Hematopoietic multipotent progenitor cell treated with erythropoietin and hydrocortisone succinate and interleukin-3 and kit ligand, for 17 days (in vitro differentiated cells): ENCODE data around the gene KNSTRN.

Experiments used
- DNase-seq: peaks from one replicate; pipeline ENCODE4 v3.0.0-alpha.2; 2015; ENCODE audit warnings: low spot score

KNSTRN gene

DNA sequence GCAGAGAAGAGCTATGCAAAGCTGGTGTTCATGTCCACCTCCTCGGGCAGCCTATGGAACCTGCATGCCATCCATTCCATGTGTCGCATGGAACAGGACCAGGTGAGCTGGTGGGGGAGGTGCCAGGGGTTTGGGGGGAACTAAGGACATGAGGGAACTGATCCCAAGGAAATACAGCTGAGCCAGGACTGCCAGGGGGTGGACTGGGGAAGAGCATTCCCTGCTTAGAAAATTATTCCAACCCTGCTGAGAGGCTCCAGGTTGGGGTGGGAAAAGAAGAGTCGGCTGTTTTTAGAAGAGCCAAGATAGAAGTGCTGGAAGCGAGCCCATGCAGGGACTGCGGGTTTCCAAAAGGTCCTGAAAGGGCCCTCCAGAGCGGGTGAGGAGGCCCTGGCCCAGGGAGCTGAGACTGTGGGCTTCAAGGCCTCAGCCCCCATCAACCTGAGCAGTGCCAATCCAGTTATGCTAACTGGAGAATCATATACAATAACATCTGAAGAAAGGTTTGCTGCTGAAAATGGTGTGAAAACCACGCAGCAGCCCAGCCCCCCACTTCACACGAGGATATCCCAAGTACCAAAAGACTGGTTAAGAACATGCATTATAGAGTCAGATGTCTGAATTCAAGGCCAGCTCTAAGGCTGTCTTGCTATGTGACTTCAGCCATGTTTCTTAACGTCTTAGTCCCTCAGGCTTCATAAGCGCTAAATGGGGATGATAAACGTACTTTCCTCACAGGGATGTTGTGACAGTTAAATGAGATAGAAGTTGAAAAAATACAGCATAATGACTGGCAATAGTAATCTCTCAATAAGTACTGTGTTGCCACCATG is 16.7 kb upstream of the KNSTRN start:
- no peak for DNase-seq

DNA sequence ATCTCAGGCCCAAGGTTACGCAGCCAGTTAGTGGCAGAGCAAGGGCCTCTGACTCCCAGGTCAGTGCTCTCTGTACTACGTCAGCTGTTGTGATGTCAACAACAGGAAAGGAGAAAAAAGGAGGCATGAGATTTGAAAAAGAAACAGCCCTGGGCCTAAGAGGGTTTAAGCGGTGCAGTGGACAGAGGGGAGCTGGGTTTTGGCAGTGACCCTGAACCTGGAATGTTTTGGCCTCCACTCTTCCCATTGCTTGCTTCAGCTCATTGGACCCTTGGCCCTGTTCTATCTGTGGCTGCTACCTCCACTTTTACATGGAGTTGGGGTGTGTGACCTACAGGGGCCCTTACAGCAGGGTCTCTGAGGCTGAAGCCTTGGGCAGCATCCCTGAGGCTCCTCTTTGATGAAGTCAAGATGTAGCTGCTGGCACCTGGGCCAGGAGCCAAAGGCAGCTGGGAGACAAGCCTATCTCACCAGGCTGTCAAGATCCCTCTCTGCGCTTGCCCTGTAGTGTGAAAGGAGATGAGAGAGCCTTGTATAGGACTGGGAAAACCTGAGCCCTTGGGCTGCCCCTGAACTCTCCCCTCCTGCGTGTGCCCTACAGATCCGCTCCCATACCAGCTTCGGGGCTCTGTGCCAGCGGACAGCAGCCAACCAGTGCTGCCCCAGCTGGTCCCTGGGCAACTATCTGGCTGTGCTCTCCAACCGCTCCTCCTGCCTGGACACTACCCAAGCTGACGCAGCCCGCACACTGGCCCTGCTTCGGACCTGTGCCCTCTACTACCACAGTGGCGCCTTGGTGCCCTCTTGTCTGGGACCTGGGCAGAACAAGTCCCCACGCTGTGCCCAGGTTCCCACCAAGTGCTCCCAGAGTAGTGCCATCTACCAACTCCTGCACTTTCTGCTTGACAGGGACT is 15.8 kb upstream of the KNSTRN start:
- no peak for DNase-seq

DNA sequence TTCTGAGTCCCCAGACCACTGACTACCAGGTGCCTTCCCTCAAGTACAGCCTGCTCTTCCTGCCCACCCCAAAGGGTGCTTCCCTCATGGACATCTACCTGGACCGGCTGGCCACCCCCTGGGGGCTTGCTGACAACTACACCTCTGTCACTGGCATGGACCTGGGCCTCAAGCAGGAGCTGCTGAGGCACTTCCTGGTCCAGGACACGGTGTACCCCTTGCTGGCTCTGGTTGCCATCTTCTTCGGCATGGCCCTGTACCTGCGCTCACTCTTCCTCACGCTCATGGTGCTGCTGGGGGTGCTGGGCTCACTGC is 15.2 kb upstream of the KNSTRN start:
- no peak for DNase-seq

DNA sequence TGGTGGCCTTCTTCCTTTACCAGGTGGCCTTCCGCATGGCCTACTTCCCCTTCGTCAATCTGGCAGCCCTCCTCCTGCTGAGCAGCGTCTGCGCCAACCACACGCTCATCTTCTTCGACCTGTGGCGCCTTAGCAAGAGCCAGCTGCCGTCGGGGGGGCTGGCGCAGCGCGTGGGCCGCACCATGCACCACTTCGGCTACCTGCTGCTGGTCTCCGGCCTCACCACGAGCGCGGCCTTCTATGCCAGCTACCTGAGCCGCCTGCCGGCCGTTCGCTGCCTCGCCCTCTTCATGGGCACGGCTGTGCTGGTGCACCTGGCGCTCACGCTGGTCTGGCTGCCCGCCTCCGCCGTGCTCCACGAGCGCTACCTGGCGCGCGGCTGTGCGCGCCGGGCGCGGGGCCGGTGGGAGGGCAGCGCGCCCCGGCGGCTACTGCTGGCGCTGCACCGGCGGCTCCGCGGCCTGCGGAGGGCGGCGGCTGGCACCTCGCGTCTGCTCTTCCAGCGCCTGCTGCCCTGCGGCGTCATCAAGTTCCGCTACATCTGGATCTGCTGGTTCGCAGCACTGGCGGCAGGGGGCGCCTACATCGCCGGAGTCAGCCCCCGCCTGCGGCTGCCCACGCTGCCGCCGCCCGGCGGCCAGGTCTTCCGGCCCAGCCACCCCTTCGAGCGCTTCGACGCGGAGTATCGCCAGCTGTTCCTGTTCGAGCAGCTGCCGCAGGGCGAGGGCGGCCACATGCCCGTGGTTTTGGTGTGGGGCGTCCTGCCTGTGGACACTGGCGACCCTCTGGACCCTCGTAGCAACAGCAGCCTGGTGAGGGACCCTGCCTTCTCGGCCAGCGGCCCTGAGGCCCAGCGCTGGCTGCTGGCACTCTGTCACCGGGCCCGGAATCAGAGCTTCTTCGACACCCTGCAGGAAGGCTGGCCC is 14.6 kb upstream of the KNSTRN start:
- peak; percentile 83 for DNase-seq

DNA sequence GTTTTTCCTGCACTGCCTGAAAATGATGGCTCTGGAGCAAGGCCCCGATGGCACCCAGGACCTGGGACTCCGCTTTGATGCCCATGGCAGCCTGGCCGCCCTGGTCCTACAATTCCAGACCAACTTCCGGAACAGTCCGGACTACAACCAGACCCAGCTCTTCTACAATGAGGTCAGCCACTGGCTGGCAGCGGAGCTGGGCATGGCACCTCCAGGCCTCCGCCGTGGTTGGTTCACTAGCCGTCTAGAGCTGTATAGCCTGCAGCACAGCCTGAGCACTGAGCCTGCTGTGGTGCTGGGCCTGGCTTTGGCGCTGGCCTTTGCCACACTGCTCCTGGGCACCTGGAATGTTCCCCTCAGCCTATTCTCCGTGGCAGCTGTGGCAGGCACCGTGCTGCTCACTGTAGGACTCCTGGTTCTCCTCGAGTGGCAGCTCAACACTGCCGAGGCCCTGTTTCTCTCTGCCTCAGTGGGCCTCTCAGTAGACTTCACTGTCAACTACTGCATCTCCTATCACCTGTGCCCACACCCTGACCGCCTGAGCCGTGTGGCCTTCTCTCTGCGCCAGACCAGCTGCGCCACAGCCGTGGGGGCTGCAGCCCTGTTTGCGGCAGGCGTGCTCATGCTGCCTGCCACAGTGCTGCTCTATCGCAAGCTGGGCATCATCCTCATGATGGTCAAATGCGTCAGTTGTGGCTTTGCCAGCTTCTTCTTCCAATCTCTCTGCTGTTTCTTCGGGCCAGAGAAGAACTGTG is 13.6 kb upstream of the KNSTRN start:
- no peak for DNase-seq

DNA sequence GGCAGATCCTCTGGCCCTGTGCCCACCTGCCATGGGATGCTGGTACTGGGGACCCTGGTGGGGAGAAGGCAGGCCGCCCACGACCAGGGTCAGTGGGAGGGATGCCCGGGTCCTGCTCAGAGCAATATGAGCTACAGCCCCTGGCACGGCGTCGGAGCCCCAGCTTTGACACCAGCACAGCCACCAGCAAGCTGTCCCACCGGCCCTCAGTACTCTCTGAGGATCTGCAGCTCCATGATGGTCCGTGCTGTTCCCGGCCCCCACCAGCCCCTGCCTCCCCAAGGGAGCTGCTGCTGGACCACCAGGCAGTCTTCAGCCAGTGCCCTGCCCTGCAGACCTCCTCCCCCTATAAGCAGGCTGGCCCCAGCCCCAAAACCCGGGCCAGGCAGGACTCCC is 13.0 kb upstream of the KNSTRN start:
- DNase-seq = no peak

DNA sequence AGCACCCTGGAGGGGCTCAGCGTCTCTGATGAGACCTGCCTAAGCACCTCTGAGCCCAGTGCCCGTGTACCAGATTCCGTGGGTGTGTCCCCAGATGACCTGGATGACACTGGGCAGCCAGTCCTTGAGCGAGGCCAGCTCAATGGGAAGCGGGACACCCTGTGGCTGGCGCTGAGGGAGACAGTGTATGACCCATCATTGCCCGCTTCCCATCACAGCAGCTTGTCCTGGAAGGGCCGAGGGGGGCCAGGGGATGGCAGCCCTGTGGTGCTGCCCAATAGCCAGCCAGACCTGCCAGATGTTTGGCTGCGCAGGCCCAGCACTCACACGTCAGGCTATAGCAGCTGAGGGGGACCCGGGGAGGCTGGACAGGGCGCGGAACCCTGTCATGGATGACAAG is 12.6 kb upstream of the KNSTRN start:
- no peak for DNase-seq

DNA sequence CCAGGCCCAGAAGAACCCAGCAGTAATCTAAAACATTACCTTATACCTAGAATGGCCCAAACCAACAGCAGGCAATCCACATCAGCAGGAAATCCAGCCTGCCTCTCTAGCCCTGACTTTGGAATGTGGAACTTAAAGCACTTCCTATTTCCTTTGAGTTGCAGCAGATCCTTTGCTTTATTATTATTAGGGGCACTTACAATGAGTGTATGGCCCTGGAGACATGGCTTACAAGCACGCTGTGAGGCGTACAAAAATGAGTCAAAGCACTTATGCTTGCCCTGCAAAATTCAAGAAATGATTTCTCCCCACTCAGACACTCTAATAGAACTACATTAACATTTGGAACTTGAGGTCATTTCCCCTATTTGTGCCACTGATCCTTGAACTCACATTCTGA is 9.5 kb upstream of the KNSTRN start:
- DNase-seq = no peak

DNA sequence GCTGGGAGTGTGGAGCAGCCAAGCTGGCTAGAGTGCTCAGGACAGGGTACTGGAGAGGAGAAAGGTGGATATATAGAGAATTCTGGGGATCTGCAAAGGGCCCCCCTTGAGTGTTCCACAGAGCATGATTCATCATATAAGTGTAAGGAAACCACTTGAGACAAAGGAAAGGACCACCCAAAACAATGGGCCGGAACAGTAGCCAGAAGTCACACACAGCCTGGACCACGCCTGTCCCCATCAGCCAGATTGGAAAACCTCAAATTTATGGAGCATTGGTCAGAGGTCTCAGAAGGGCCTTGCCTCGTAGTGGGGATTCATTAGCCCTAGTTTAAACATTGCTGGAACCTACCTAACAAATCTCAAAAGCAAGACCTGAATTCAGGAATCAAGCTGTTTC is 4.9 kb upstream of the KNSTRN start:
- no peak for DNase-seq

DNA sequence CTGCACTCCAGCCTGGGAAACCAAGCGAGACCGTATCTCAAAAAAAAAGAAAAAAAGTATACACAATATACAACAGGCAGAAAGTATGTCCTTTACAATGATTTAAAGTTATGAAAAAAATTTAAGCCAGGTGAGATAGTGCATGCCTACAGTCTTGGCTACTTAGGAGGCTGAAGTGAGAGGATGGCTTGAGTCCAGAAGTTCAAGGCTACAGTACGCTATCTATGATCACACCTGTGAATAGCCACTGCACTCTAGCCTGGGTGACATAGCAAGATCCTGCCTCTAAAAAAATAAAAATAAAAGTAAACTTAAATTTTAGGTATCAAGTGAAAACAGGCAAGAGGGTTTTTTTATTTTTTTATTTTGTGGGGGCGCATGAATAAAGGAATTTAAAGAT is 3.1 kb upstream of the KNSTRN start:
- DNase-seq = peak; percentile 21

DNA sequence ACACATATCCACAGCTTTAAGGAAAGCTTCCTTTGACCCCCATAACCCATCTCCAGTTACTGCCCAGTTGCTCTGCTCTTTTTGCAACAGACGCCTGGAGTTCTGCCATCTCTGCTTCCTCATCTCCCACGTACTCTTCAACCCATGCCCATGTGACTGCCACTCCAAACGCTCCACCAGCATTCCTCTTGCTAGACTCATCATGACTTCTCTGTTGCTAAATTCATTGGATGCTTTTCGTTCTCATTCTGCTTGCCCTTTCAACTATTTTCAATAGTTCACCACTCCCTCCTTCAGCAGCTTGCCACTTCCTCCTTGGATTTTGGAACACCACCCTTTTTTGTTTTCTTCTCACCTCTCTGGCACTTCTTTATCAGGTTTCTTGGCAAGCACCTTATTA is 2.7 kb upstream of the KNSTRN start:
- DNase-seq = no peak

DNA sequence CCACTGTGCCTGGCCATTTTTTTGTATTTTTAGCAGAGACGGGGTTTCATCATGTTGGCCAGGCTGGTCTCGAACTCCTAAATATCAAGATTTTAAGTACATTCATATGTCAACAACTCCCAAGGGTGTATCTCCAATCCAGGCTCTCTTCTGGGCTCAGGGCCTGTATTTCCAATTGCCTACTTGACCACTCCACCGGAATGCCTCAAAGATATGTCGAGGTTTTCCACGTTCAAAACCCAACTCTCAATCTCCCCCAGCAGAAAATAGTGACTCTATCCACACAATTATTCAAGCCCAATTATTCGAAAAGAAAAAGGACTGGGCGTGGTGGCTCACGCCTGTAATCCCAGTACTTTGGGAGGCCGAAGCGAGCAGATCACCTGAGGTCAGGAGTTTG is 1.9 kb upstream of the KNSTRN start:
- DNase-seq = no peak

DNA sequence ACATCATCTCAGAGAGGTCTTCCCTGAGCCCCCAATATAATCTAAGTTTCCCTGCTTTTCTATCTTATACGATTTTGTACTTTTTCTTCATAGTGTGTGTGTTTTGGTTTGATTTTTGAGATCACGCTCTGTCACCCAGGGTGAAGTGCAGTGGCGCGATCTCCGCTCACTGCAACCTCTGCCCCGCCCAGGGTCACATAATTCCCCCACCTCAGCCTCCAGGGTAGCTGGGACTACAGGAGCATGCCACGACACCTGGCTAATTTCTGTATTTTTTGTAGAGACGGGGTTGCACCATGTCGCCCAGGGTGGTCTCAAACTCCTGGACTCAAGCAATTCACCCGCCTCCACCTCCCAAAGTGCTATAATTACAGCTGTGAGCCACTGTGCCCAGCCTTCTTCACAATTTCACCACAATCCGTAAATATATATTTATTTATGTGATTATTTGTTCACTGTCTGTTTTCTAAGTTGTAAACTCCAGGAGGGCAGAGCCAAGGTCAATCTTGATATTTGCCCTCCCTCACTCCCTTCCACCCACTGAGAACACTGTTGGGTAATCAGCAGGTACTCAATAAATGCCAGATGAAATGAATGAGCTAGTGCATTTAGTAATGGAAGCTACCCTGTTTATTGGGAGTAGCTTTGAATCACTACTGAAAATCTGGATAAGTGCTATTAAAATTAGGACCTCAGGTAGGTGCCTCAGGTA is 547 bp upstream of the KNSTRN start:
- DNase-seq = no peak

DNA sequence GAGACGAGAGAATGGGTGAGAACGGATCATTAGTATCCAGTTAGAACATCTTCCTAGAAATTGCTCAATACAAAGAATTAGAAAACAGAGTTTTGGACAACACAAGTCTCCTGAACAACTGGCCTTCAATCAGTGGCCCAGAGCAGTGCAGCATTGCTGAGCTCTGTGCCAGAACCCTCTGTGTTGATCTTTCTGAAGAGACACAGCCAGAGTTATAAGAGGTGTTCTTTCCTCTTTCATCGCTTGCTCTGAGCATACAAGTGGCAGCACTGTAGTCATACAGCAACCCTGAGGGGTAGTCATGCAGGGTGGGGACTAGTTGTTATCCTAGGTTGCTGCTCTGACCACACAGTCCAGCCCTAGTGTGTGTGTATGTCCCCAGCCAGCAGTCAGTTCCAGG is 4.0 kb downstream of the KNSTRN start:
- DNase-seq = no peak

DNA sequence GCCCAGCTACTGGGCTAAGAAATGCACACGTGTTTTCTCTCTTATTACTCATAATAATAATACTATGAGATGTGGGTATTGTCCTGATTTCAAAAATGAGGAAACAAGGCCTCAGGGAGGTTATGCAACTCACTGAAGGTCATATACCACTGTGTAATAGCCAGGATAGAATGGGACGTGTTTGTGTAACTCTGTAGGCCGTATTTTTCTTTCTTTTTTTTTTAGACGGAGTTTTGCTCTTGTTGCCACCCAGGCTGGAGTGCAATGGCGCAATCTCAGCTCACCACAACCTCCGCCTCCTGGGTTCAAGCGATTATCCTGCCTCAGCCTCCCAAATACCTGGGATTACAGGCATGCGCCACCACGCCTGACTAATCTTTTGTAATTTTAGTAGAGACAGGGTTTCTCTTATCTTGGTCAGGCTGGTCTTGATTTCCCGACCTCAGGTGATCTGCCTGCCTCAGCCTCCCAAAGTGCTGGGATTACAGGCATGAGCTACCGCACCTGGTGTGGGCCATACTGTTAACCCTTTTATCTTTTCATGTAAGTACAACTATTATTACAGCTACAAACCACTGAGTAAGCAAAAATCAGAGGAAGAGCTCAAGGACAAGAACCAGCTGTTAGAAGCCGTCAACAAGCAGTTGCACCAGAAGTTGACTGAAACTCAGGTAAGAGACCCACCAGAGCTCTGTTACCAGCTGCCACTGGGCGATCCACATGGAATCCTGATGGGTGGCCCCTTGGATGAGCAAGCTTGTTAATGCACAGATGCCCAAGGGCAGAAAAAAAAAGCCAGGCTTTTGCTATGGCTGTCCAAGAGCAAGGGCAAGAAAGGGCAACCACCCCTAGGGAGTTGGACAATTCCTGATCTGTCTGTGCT is 6.7 kb downstream of the KNSTRN start:
- no peak for DNase-seq

DNA sequence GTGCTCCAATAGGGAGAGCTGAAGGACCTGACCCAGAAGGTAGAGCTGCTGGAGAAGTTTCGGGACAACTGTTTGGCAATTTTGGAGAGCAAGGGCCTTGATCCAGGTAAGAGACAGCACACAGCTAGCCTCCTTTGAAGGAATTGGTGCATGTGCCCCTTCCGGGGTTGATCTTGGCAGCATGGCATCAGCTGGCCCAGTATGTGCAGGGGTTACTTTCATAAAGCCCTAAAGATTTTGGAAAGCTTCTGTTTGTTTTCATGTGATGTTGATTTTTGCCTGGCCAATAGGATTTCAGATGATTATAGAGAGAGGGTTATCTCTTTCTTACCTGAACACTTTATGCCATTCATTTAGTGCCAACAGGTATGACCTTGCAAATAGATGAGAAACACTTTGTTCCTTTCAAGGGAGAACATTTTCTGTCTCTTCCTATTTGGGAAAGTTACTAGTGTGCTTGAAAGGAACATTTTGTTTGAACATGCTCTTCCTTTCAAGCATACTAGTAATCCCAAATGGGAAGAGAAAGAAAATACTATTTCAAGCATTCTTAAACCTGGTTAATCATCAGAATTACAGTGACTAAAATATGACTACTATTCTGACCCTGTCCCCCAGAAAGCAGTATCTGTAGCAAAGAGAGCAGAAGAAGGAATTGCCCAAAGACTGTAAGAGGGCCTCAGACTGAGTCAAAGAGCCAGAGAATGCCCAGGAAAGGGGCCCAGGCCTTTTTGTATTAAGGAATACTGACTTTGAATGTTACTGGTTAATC is 7.5 kb downstream of the KNSTRN start:
- no peak for DNase-seq

DNA sequence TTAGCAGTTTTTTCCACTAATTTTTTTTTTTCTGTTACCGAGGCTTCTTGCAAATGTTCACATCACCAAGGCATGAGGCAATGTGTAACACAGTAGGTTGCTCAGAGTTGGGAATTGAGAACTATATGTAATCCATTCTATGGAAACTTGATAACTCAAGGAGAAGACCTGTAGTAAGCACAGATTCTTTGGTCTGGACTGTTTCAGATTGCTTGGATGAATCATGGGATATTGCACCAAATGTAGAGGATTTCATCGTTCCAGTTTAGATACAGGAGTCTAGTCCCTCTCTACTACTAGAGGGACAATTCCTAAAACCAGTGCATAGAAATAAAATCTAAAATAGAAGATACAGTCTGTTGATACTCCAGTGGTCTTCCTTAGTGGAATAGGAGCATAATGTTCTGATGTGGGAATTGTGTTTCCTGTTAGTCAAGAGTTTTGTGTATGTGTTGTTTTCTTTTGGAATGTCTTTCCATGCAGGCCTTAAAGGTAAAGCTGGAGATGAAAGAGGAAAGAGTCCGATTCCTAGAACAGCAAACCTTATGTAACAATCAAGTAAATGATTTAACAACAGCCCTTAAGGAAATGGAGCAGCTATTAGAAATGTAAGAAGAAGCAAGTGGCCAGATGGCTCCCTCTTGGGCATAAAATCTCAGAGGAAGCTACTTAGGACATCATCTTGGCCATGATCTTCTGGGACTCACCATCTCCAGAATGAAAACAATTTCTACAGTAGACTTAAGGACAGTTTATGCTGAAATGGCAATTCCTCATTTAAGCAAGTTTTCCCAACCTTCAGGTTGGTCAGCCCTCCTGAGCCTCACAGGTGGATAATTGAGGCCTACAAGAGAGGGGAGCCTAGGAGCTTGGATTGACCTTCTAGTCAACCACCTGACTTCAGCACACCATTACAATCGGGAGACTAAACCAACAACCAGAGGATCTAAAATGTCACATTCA is 10.7 kb downstream of the KNSTRN start:
- no peak for DNase-seq
